ENCODE data around the gene HOXD13. TPM values are rescaled to one million over a fixed set of nuclear protein-coding genes. Genes with fewer than 3 reads are reported as not detected.

The HOXD13 gene
- polyA plus RNA-seq, 2 of the 4 experiments (the other 2 are of a cell fraction): 0.13 to 0.35 TPM

GRCh38 chr2:176123411-176124109, 31.0 kb downstream of the HOXD13 start:
- 79% methylated on average over 39 of the region's 40 CpGs for WGBS (ENCODE audit: missing lambda C conversion rate)
- CTCF ChIA-PET: interaction anchor here (0.6 to 5.1 kb wide), 4 partner anchors 13 to 528 kb away, joined by 3 to 46 read pairs (median 3); no protein-coding TSS in a partner anchor
- H3K4me3 ChIP-seq: no peak overlapping the region
- H3K4me1 ChIP-seq: 0 out of 3 replicates have a peak, but pooled peaks cover 3% of the 10 kb centered on the region
- DNase-seq (ENCODE audit: low read depth in 1 of 2, low spot score in 1 of 2): no peak
- H3K9me3 ChIP-seq: no peaks in the 10 kb centered on the region
- no peak for FAIRE-seq
- TF ChIP-seq FOXS1 (CRISPR knock-in tag; IDR thresholded peaks at IDR 0.05): no peak
- TF ChIP-seq HES2 (IDR thresholded peaks at IDR 0.05): no peak
- no peak for TF ChIP-seq JUNB (IDR thresholded peaks at IDR 0.05)
- no peak for TF ChIP-seq FOSL2 (IDR thresholded peaks at IDR 0.05)
- no peak for TF ChIP-seq FOSL2 (CRISPR knock-in tag; IDR thresholded peaks at IDR 0.05)
- no peak for TF ChIP-seq USF2 (IDR thresholded peaks at IDR 0.05)
- TF ChIP-seq BHLHE40 (IDR thresholded peaks at IDR 0.05; ENCODE audit: low read depth, low read length): no peak
- TF ChIP-seq POLR2A (IDR thresholded peaks at IDR 0.05; ENCODE audit: low read length): no peak
- TF ChIP-seq CEBPB (IDR thresholded peaks at IDR 0.05): no peak
- TF ChIP-seq ZNF302 (CRISPR knock-in tag; IDR thresholded peaks at IDR 0.05): no peak
- no peak overlapping the region for H3K4me2 ChIP-seq
- H3K27ac ChIP-seq: no peak overlapping the region
- POLR2A ChIA-PET: no interaction called here
- ATAC-seq: no peak

- Histone ChIP-seq H3K4me1 (no peaks in the 10 kb centered on the region), H3K4me3 (no peak overlapping the region), H3K9me3 (no peaks in the 10 kb centered on the region), H3K4me2 (no peak overlapping the region), H3K27ac (no peak overlapping the region)
- no peak for DNase-seq (ENCODE audit: low read depth in 1 of 2, low spot score in 1 of 2)
- WGBS (ENCODE audit: missing lambda C conversion rate): 79% methylated on average over 30 of the region's 34 CpGs
- no peak for ATAC-seq
- no peak for FAIRE-seq
- ChIA-PET POLR2A (no interaction called here), CTCF (interaction anchor here (0.6 to 5.4 kb wide), 6 partner anchors 13 to 528 kb away, joined by 3 to 79 read pairs (median 20); no protein-coding TSS in a partner anchor)
- TF ChIP-seq MAFK (IDR thresholded peaks at IDR 0.05; ENCODE audit: partially characterized antibody) (peak; percentile 4), BHLHE40 (IDR thresholded peaks at IDR 0.05; ENCODE audit: low read depth, low read length) (no peak)
Measured at GRCh38 chr2:176124110-176124946, 31.8 kb downstream of the HOXD13 start.

- no peak for FAIRE-seq
- TF ChIP-seq CBX8 (IDR thresholded peaks at IDR 0.05): no peak
- no peak for TF ChIP-seq ELK1 (IDR thresholded peaks at IDR 0.05; ENCODE audit: low read depth, low read length)
- no peak for TF ChIP-seq CBX2 (IDR thresholded peaks at IDR 0.05; ENCODE audit: borderline replicate concordance, low read depth)
- no peak for TF ChIP-seq KDM1A (IDR thresholded peaks at IDR 0.05; ENCODE audit: low read depth)
- TF ChIP-seq HDAC2 (IDR thresholded peaks at IDR 0.05): no peak
- TF ChIP-seq MYC (IDR thresholded peaks at IDR 0.05; ENCODE audit: borderline replicate concordance, low read length): no peak
- no peak for TF ChIP-seq RCOR1 (IDR thresholded peaks at IDR 0.05; ENCODE audit: low read depth, low read length)
- no peak for TF ChIP-seq RARB (CRISPR knock-in tag; IDR thresholded peaks at IDR 0.05)
- TF ChIP-seq POLR2A (IDR thresholded peaks at IDR 0.05; ENCODE audit: low read length): no peak
- TF ChIP-seq JUNB (IDR thresholded peaks at IDR 0.05): no peak
- TF ChIP-seq EHF (CRISPR knock-in tag; IDR thresholded peaks at IDR 0.05): no peak
- TF ChIP-seq HEYL (CRISPR knock-in tag; IDR thresholded peaks at IDR 0.05): no peak
- no peak for TF ChIP-seq ZC3H11A (IDR thresholded peaks at IDR 0.05)
- TF ChIP-seq HOXA7 (CRISPR knock-in tag; IDR thresholded peaks at IDR 0.05): no peak
- no peak for TF ChIP-seq FOSB (CRISPR knock-in tag; IDR thresholded peaks at IDR 0.05)
- no peak for TF ChIP-seq MAZ (IDR thresholded peaks at IDR 0.05; ENCODE audit: borderline replicate concordance, low read depth, low read length)
- ChIA-PET CTCF (interaction anchor here (0.6 to 5.4 kb wide), 11 partner anchors 8 to 1031 kb away, joined by 3 to 79 read pairs (median 22); partner anchors contain the start of gene HOXD10), POLR2A (no interaction called here)
- H3K9me3 ChIP-seq: no peaks in the 10 kb centered on the region
- no peak for DNase-seq (ENCODE audit: low read depth in 1 of 2, low spot score in 1 of 2)
- WGBS (ENCODE audit: missing lambda C conversion rate): 69% methylated on average over 7 of the region's 9 CpGs
- no peak overlapping the region for H3K27ac ChIP-seq
- H3K4me1 ChIP-seq: no peaks in the 10 kb centered on the region
- H3K4me3 ChIP-seq: no peak overlapping the region
- no peak overlapping the region for H3K4me2 ChIP-seq
- no peak for ATAC-seq
Measured at GRCh38 chr2:176124947-176125771, 32.6 kb downstream of the HOXD13 start.

All from A549 (cell line).